OCI-LY1 (cell line): ENCODE data around the gene GSK3A.

ENCODE experiments used
- H2AFZ ChIP-seq: fragments of 200-600 bp; sonication (generic), shearing (Covaris generic); 2 replicates; pipeline ENCODE4 v1.6.0; 2014; ENCODE audit warnings: antibody characterized with exemption, mild to moderate bottlenecking, low read length
- H3F3A ChIP-seq: fragments of 200-600 bp; sonication (generic), shearing (Covaris generic); 2 replicates; pipeline ENCODE4 v1.6.0; 2014; ENCODE audit warnings: mild to moderate bottlenecking, antibody characterized with exemption, low read length, moderate library complexity; ENCODE audit not compliant: insufficient read depth
- H3K27ac ChIP-seq: fragments of 200-600 bp; sonication (generic); 2 replicates; pipeline ENCODE4 v1.5.1; 2014; ENCODE audit warnings: low read length, mixed run types, mild to moderate bottlenecking, low read depth; ENCODE audit not compliant: poor library complexity, severe bottlenecking
- H3K27me3 ChIP-seq: fragments of 200-600 bp; sonication (generic); 2 replicates; pipeline ENCODE4 v1.6.0; 2014; ENCODE audit warnings: antibody characterized with exemption, mild to moderate bottlenecking, low read length, moderate library complexity; ENCODE audit not compliant: insufficient read depth
- H3K36me3 ChIP-seq: fragments of 200-600 bp; sonication (generic); 2 replicates; pipeline ENCODE4 v1.6.1; 2014; ENCODE audit warnings: mild to moderate bottlenecking, antibody characterized with exemption, low read length, moderate library complexity, mixed read lengths; ENCODE audit not compliant: insufficient read depth
- H3K4me1 ChIP-seq: fragments of 200-600 bp; sonication (generic); 2 replicates; pipeline ENCODE4 v1.5.1; 2014; ENCODE audit warnings: mild to moderate bottlenecking, low read length, moderate library complexity; ENCODE audit not compliant: insufficient read depth, severe bottlenecking
- H3K4me2 ChIP-seq: fragments of 200-600 bp; sonication (generic), shearing (Covaris generic); 2 replicates; pipeline ENCODE4 v1.6.1; 2014; ENCODE audit warnings: low read length
- H3K4me3 ChIP-seq: fragments of 200-600 bp; sonication (generic); 2 replicates; pipeline ENCODE4 v1.5.1; 2014; ENCODE audit warnings: low read length, low read depth, mild to moderate bottlenecking, mixed read lengths; ENCODE audit not compliant: poor library complexity, severe bottlenecking
- H3K79me2 ChIP-seq: fragments of 200-600 bp; shearing (Covaris generic); 2 replicates; pipeline ENCODE4 v1.6.1; 2016; ENCODE audit warnings: mixed run types, low read length, mixed read lengths; ENCODE audit not compliant: insufficient read depth
- H3K9ac ChIP-seq: fragments of 200-600 bp; sonication (generic), shearing (Covaris generic); 2 replicates; pipeline ENCODE4 v1.6.1; 2014; ENCODE audit warnings: mild to moderate bottlenecking, low read length, mixed read lengths
- H3K9me2 ChIP-seq: fragments of 200-600 bp; sonication (generic), shearing (Covaris generic); 2 replicates; pipeline ENCODE4 v1.6.1; 2014; ENCODE audit warnings: low read depth, mild to moderate bottlenecking, low read length, mixed read lengths
- H3K9me3 ChIP-seq: fragments of 200-600 bp; shearing (Covaris generic); 2 replicates; pipeline ENCODE4 v1.6.1; 2014; ENCODE audit warnings: low read length, mixed read lengths
- H4K20me1 ChIP-seq: fragments of 200-600 bp; sonication (generic), shearing (Covaris generic); 2 replicates; pipeline ENCODE4 v1.6.0; 2016; ENCODE audit warnings: mild to moderate bottlenecking, low read length; ENCODE audit not compliant: insufficient read depth
- EZH2 ChIP-seq: fragments of 200-600 bp; sonication (generic), shearing (Covaris generic); IDR thresholded peaks from 2 replicates; pipeline ENCODE4 v1.8.0; 2017; ENCODE audit warnings: borderline replicate concordance, mixed run types, mild to moderate bottlenecking, antibody characterized with exemption, low read length, moderate library complexity, mixed read lengths
- TF ChIP-seq, protein P1 (sequence below): fragments of 200-600 bp; sonication (generic), shearing (Covaris generic); IDR thresholded peaks from 2 replicates; pipeline ENCODE4 v1.5.1; 2017; ENCODE audit warnings: mild to moderate bottlenecking, antibody characterized with exemption, low read length, moderate library complexity, mixed read lengths

Gene GSK3A

DNA sequence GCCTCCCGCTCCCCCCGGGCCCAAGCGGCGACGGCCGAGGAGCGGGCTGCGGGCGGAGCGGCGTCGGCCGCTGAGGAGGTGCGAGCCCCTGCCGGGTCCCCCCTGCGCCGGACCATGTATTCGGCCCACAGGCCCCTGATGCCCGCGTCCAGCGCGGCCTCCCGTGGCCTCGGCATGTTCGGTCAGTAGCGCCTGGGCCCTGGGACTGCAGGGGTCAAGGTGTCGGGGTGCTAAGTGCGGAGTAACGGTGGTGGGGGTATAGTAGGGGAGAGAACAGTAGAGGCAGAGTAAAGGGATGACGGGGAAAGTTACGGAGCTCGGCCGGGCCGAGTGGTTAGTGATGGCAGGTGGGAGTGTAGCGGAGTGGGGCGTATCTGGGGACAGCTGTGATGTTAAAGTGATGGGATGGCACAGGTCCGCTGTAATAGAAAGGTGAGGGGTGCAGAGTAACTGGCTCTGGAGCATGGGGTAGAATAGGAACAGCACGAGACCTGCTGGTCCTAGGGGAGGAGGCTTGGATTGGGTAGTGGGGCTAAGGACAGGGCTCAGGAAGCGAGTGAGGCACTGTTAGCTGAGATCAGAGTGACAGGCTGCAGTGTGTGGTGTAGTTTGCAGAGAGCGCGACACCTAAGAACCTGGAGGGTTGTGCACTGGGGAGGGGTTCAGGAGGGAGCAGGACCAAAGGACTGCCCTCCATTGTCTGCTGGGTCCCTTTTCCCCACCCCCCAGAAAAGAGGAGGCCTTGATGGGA lies 42.4 kb upstream of the GSK3A start:
- H3K9ac ChIP-seq: peak overlapping the region; percentile 91
- no peaks in the 10 kb centered on the region for H3K9me3 ChIP-seq
- H3F3A ChIP-seq: peaks cover 12% of the 10 kb centered on the region; the same call in 1 of the 2 replicates
- H3K9me2 ChIP-seq: no peaks in the 10 kb centered on the region
- H3K27ac ChIP-seq: peak overlapping the region; percentile 77
- H3K4me2 ChIP-seq: peak overlapping the region; percentile 79
- H3K4me1 ChIP-seq: peaks cover 41% of the 10 kb centered on the region
- no peaks in the 10 kb centered on the region for H4K20me1 ChIP-seq
- peak overlapping the region; percentile 85 for H3K4me3 ChIP-seq
- H3K27me3 ChIP-seq: no peaks in the 10 kb centered on the region
- TF ChIP-seq EZH2: no peak
- TF ChIP-seq, protein P1, sequence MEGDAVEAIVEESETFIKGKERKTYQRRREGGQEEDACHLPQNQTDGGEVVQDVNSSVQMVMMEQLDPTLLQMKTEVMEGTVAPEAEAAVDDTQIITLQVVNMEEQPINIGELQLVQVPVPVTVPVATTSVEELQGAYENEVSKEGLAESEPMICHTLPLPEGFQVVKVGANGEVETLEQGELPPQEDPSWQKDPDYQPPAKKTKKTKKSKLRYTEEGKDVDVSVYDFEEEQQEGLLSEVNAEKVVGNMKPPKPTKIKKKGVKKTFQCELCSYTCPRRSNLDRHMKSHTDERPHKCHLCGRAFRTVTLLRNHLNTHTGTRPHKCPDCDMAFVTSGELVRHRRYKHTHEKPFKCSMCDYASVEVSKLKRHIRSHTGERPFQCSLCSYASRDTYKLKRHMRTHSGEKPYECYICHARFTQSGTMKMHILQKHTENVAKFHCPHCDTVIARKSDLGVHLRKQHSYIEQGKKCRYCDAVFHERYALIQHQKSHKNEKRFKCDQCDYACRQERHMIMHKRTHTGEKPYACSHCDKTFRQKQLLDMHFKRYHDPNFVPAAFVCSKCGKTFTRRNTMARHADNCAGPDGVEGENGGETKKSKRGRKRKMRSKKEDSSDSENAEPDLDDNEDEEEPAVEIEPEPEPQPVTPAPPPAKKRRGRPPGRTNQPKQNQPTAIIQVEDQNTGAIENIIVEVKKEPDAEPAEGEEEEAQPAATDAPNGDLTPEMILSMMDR: no peak
- peaks cover 31% of the 10 kb centered on the region for H3K36me3 ChIP-seq
- H2AFZ ChIP-seq: no peak overlapping the region
- no peaks in the 10 kb centered on the region for H3K79me2 ChIP-seq

DNA sequence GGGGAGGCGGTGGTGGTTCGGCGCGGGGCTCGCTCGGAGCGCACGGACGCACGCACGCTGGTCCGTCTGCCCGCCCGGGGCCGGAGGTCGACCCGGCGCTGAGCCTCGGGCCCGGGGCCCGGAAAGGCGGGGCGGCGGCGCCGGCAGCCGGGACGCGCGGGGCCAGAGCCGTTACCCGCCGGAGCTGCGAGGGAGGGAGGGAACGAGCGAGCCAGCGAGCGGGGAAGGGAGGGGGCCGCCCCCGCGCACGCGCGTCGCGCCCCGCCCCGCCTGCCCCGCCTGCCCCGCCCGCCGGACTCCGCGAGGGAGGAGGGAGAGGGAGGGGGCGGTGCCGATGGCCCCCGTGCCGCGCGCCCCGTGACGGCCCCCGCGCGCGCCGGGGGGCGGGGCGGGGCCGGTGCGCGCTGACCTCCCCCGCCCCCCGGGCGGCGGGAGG lies 41.7 kb upstream of the GSK3A start:
- Histone ChIP-seq H3K79me2 (no peaks in the 10 kb centered on the region), H3K9ac (no peak overlapping the region; the same call in 1 of the 2 replicates), H3K9me2 (no peaks in the 10 kb centered on the region), H3K36me3 (peaks cover 24% of the 10 kb centered on the region; the same call in 1 of the 2 replicates), H3K4me1 (peaks cover 47% of the 10 kb centered on the region), H3F3A (peaks cover 12% of the 10 kb centered on the region; the same call in 1 of the 2 replicates), H2AFZ (no peak overlapping the region), H3K27me3 (no peaks in the 10 kb centered on the region), H3K4me2 (no peak overlapping the region), H3K4me3 (peak overlapping the region; percentile 33), H4K20me1 (no peaks in the 10 kb centered on the region), H3K9me3 (no peaks in the 10 kb centered on the region), H3K27ac (no peak overlapping the region)
- TF ChIP-seq, protein P1: no peak
- TF ChIP-seq EZH2: no peak

DNA sequence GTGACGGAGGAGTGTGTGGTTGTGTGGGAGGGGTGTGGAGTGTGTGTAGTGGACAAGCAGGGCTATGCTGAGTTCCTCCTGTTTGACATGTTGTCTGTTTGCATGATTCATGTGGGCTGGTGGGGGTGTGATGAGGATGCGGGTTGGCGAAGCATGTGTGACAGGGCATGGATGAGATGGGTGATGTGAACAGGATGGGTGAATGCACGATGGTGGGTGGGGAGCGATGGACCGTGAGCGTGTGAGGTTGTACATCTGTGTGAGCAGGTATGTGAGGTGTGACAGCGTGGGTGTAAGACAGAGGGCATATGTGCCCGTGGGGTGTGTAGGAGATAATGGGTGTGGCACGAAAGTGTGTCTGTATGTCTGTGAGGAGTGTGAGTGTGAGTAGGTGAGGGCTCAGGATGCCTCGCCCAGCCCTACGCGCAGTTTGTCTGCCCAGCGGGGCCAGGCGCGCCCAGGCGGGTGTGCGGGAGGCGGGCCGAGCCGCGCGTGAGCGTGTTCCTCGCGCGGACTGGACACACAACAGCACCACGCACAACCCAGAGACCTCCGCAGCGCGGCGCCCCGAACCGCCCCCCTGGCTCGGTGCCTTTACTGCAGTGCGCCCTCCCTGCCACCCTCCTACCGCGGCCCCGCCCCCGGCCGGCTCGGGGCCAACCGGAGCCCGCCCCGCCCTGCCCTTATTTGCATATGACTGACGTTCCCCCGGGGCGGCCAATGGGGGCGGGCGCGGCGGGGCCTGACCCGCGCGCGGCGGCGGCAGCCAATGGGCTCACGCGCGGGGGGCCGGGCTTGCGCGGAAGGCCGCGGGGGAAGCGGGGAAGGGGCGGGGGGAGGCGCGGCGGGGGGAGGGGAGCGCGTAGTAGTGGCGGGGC lies 41.0 kb upstream of the GSK3A start:
- no peaks in the 10 kb centered on the region for H3K9me2 ChIP-seq
- peaks cover 54% of the 10 kb centered on the region for H3K4me1 ChIP-seq
- H3K4me3 ChIP-seq: peak overlapping the region; percentile 62
- no peaks in the 10 kb centered on the region for H3K27me3 ChIP-seq
- H3K27ac ChIP-seq: peak overlapping the region; percentile 92
- no peaks in the 10 kb centered on the region for H3K79me2 ChIP-seq
- H3K4me2 ChIP-seq: peak overlapping the region; percentile 97
- TF ChIP-seq, protein P1: no peak
- TF ChIP-seq EZH2: no peak
- peak overlapping the region; percentile 77 for H3K9ac ChIP-seq
- no peaks in the 10 kb centered on the region for H4K20me1 ChIP-seq
- H3K9me3 ChIP-seq: no peaks in the 10 kb centered on the region
- H3F3A ChIP-seq: peaks cover 12% of the 10 kb centered on the region; the same call in 1 of the 2 replicates
- peaks cover 17% of the 10 kb centered on the region; the same call in 1 of the 2 replicates for H3K36me3 ChIP-seq
- no peak overlapping the region for H2AFZ ChIP-seq
